PC-3 (cell line): ENCODE measurements around the gene ENTREP3. TPM values are rescaled to one million over a fixed set of nuclear protein-coding genes. Genes with fewer than 3 reads are reported as not detected.
A peak's percentile ranks its signal among the peaks of the same experiment; 100 is the strongest.

Experiments used
- ATAC-seq: fragments of 200-7000 bp; cut with Tn5 transposase; 2 replicates; pipeline ENCODE4 v1.9.1; 2020; ENCODE audit warnings: mild to moderate bottlenecking, moderate library complexity
- BruUV-seq: library from RNA; stranded (reverse); fragments of 400-500 nt; replicated peaks from 2 replicates; lab custom pipeline; 2021; lab: Mats Ljungman, UMichigan
- CTCF ChIA-PET: fragments of 300-600 bp; sonication (Branson Sonifier 250); formaldehyde crosslinking; loops from one replicate; lab custom pipeline; 2022; ENCODE audit warnings: antibody characterized with exemption; lab: Charles Lee
- POLR2A ChIA-PET: fragments of 300-600 bp; sonication (Branson Sonifier 250); formaldehyde crosslinking; loops from one replicate; lab custom pipeline; 2022; ENCODE audit warnings: antibody characterized with exemption; ENCODE audit not compliant: unreplicated experiment; lab: Charles Lee
- DNase-seq: peaks from one replicate; pipeline ENCODE4 v3.0.0-alpha.2; 2015
- H2AFZ ChIP-seq: fragments of 300-600 bp; sonication (generic); 2 replicates; pipeline ENCODE4 v1.6.0; 2016; ENCODE audit warnings: antibody characterized with exemption, low read length
- H3F3A ChIP-seq: fragments of 300-600 bp; sonication (generic); one replicate; pipeline ENCODE4 v1.6.0; 2017; ENCODE audit warnings: antibody characterized with exemption, low read length, control low read depth, mild to moderate bottlenecking; ENCODE audit not compliant: unreplicated experiment
- H3K27ac ChIP-seq: fragments of 300-600 bp; sonication (generic); 2 replicates; pipeline ENCODE4 v1.5.1; 2016; ENCODE audit warnings: mild to moderate bottlenecking, low read length
- H3K27me3 ChIP-seq: fragments of 300-600 bp; sonication (generic); 2 replicates; pipeline ENCODE4 v1.6.1; 2016; ENCODE audit warnings: low read length, mixed read lengths
- H3K36me3 ChIP-seq: fragments of 300-600 bp; sonication (generic); 2 replicates; pipeline ENCODE4 v1.6.1; 2016; ENCODE audit warnings: low read depth, mixed run types, low read length, mixed read lengths
- H3K4me1 ChIP-seq: fragments of 300-600 bp; sonication (generic); 2 replicates; pipeline ENCODE4 v1.5.1; 2016; ENCODE audit warnings: low read length; ENCODE audit not compliant: insufficient read depth
- H3K4me2 ChIP-seq: fragments of 300-600 bp; sonication (generic); 2 replicates; pipeline ENCODE4 v1.6.0; 2016; ENCODE audit warnings: low read length
- H3K4me3 ChIP-seq: fragments of 300-600 bp; sonication (generic); 2 replicates; pipeline ENCODE4 v1.5.1; 2016; ENCODE audit warnings: mild to moderate bottlenecking, low read length, mixed read lengths
- H3K79me2 ChIP-seq: fragments of 300-600 bp; sonication (generic); 2 replicates; pipeline ENCODE4 v1.6.1; 2017; ENCODE audit warnings: low read length, mixed read lengths
- H3K9ac ChIP-seq: fragments of 300-600 bp; sonication (generic); 2 replicates; pipeline ENCODE4 v1.6.0; 2016; ENCODE audit warnings: mild to moderate bottlenecking, low read length
- H3K9me2 ChIP-seq: fragments of 300-600 bp; sonication (generic); replicated peaks from 2 replicates; pipeline ENCODE4 v1.6.1; 2016; ENCODE audit warnings: mixed run types, low read length, mixed read lengths
- H3K9me3 ChIP-seq: fragments of 300-600 bp; sonication (generic); 2 replicates; pipeline ENCODE4 v1.6.1; 2016; ENCODE audit warnings: low read length, mixed read lengths
- H4K20me1 ChIP-seq: fragments of 300-600 bp; sonication (generic); 2 replicates; pipeline ENCODE4 v1.6.1; 2016; ENCODE audit warnings: low read length, mixed read lengths
- CTCF ChIP-seq: fragments of 300-600 bp; sonication (generic); conservative IDR thresholded peaks from 2 replicates; pipeline ENCODE4 v1.5.1; 2017; ENCODE audit warnings: antibody characterized with exemption, low read depth, mild to moderate bottlenecking, low read length
- EZH2 ChIP-seq: fragments of 300-600 bp; sonication (generic); IDR thresholded peaks from one replicate; pipeline ENCODE4 v1.6.1; 2017; ENCODE audit warnings: antibody characterized with exemption, mild to moderate bottlenecking, low read length; ENCODE audit not compliant: unreplicated experiment
- EZH2phosphoT487 ChIP-seq: fragments of 300-600 bp; sonication (generic); IDR thresholded peaks from 2 replicates; pipeline ENCODE4 v1.6.1; 2018; ENCODE audit warnings: mild to moderate bottlenecking, antibody characterized with exemption, low read length, borderline replicate concordance
- intact Hi-C: fragments of 100-400 bp; cut with micrococcal nuclease; formaldehyde crosslinking; loops from 2 replicates; pipeline ENCODE4 v1.9.0; 2023
- total RNA-seq: library from RNA; depleted of rRNA; stranded (reverse); fragments of >200 nt; gene quantifications from 2 replicates; pipeline ENCODE4 v1.2.3, GENCODE V29; 2014

The ENTREP3 gene
- total RNA-seq, 1 experiment from 2014 or later, result 30.9 TPM

GRCh38 chr1:155251566-155251965, 3.7 kb downstream of the ENTREP3 start:
- Histone ChIP-seq H3K4me2 (no peak overlapping the region), H3K9ac (no peak overlapping the region), H3K4me3 (no peak overlapping the region)

DNA sequence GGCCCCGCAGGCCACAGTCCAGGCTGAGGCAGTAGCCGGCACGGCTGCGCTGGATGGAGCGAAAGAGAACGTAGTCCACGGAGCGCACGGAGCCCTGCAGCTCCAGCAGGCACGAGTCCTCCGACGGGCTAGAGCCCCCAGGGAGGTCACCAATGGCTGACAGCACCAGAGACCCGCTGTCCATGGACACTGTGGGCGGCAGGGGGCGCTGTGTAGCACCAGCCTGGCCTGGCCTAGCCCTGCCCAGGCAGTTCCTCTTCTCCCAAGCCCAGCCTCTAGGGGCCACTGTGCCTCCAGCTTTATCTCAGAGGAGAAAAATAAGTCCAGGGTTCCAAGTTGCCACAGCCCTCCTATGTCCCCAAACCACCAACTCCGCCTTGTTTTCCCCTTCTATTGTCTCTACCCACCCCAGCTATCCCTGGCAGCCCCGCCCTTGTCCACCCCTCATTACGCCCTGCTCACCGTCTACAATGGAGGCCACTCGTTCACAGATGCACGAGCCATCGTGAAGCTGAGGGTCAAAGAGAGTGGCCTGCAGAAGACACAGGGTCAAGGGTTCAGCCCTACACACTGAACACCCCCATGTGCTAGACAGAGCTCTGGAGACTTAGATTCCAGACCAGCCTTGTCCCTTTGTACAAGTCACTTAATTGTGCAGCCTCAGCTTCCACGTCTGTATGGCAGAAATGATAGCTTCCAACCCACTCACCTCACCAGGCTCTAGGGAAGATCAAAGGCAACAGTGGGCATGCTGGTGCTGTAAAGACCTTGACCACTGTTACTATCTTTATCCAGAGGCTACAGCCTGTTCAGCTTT, 4.4 kb downstream of the ENTREP3 start:
- no peaks in the 10 kb centered on the region for H3K27me3 ChIP-seq
- intact Hi-C loops, result loop anchor here (1.0 kb wide), 3 partner anchors 22 to 74 kb away; partner anchors contain the start of gene CLK2
- TF ChIP-seq CTCF, result peak; percentile 99
- TF ChIP-seq EZH2phosphoT487, result no peak
- TF ChIP-seq EZH2, result no peak
- no peaks in the 10 kb centered on the region for H4K20me1 ChIP-seq
- no peaks in the 10 kb centered on the region for H3K9me2 ChIP-seq
- no peak overlapping the region for H3K27ac ChIP-seq
- H3K9me3 ChIP-seq, result no peaks in the 10 kb centered on the region
- peaks cover 19% of the 10 kb centered on the region for H3K4me1 ChIP-seq
- H3K4me3 ChIP-seq, result no peak overlapping the region
- H2AFZ ChIP-seq, result 0 out of 2 replicates have a peak overlapping the region, but pooled peaks have one; percentile 19
- H3K36me3 ChIP-seq, result peaks cover 15% of the 10 kb centered on the region; the same call in 1 of the 2 replicates
- peak; percentile 97 for DNase-seq
- ChIA-PET POLR2A (interaction anchor here (0.6 kb wide), 1 partner anchor 72 kb away, joined by 4 read pairs; no protein-coding TSS in a partner anchor), CTCF (interaction anchor here (0.5 to 1.6 kb wide), 14 partner anchors 10 to 253 kb away, joined by 3 to 14 read pairs (median 4); partner anchors contain the start of genes CLK2, HCN3 and SCAMP3)
- no TSS peak for BruUV-seq
- ATAC-seq, result peak; percentile 66
- peaks cover 21% of the 10 kb centered on the region for H3K79me2 ChIP-seq
- no peak overlapping the region for H3K9ac ChIP-seq
- H3F3A ChIP-seq, result no peaks in the 10 kb centered on the region
- H3K4me2 ChIP-seq, result no peak overlapping the region

More at GRCh38 chr1:155251566-155251965, 3.7 kb downstream of the ENTREP3 start:
- no peaks in the 10 kb centered on the region for H3K27me3 ChIP-seq
- H4K20me1 ChIP-seq, result no peaks in the 10 kb centered on the region
- no peak for ATAC-seq
- intact Hi-C loops, result no loop called here
- H3K9me3 ChIP-seq, result no peaks in the 10 kb centered on the region
- peaks cover 15% of the 10 kb centered on the region; the same call in 1 of the 2 replicates for H3K36me3 ChIP-seq
- ChIA-PET POLR2A (no interaction called here), CTCF (interaction anchor here (0.5 to 1.6 kb wide), 11 partner anchors 10 to 253 kb away, joined by 3 to 14 read pairs (median 4); partner anchors contain the start of genes CLK2, HCN3 and SCAMP3)
- H3K27ac ChIP-seq, result no peak overlapping the region
- no peak for TF ChIP-seq EZH2phosphoT487
- TF ChIP-seq EZH2, result no peak
- TF ChIP-seq CTCF, result no peak
- peaks cover 21% of the 10 kb centered on the region for H3K79me2 ChIP-seq
- no peak overlapping the region for H2AFZ ChIP-seq
- H3F3A ChIP-seq, result no peaks in the 10 kb centered on the region
- no TSS peak for BruUV-seq
- H3K4me1 ChIP-seq, result peaks cover 22% of the 10 kb centered on the region
- DNase-seq, result no peak
- no peaks in the 10 kb centered on the region for H3K9me2 ChIP-seq
